HepG2 (cell line): Measurements from ENCODE around the gene SMPD1. TPM values are rescaled to one million over a fixed set of nuclear protein-coding genes. Genes with fewer than 3 reads are reported as not detected.
A peak's percentile ranks its signal among the peaks of the same experiment; 100 is the strongest.

ENCODE experiments used
- ARHGAP35 ChIP-seq: sonication (generic); formaldehyde crosslinking; IDR thresholded peaks from 2 replicates; pipeline ENCODE4 v1.9.0; 2022; ENCODE audit warnings: mild to moderate bottlenecking, inconsistent platforms, moderate library complexity, missing genetic modification reagents, borderline replicate concordance
- GABPB1 ChIP-seq: IDR thresholded peaks from 2 replicates; pipeline ENCODE4 v1.6.1; 2016; ENCODE audit warnings: mild to moderate bottlenecking, missing genetic modification reagents, moderate library complexity, missing compliant biosample characterization
- HMGXB3 ChIP-seq: sonication (generic); formaldehyde crosslinking; IDR thresholded peaks from 2 replicates; pipeline ENCODE4 v1.4.0; 2020; ENCODE audit warnings: missing genetic modification reagents, borderline replicate concordance
- HNF4A ChIP-seq: sonication (generic); formaldehyde crosslinking; IDR thresholded peaks from 2 replicates; pipeline ENCODE4 v1.4.0; 2020; ENCODE audit warnings: missing genetic modification reagents
- IRF2 ChIP-seq: IDR thresholded peaks from 2 replicates; pipeline ENCODE4 v1.6.1; 2018; ENCODE audit warnings: missing genetic modification reagents, missing compliant biosample characterization
- JUND ChIP-seq: sonication (generic); formaldehyde crosslinking; IDR thresholded peaks from 2 replicates; pipeline ENCODE4 v1.8.0; 2022; ENCODE audit warnings: mild to moderate bottlenecking, missing genetic modification reagents
- KDM5B ChIP-seq: sonication (generic); formaldehyde crosslinking; IDR thresholded peaks from 2 replicates; pipeline ENCODE4 v1.4.0; 2020; ENCODE audit warnings: missing genetic modification reagents, mild to moderate bottlenecking, borderline replicate concordance
- MIXL1 ChIP-seq: IDR thresholded peaks from 2 replicates; pipeline ENCODE4 v1.6.1; 2016
- MTA1 ChIP-seq: sonication (generic); formaldehyde crosslinking; IDR thresholded peaks from 2 replicates; pipeline ENCODE4 v1.4.0; 2020; ENCODE audit warnings: missing genetic modification reagents, mild to moderate bottlenecking, borderline replicate concordance
- MXD4 ChIP-seq: IDR thresholded peaks from 2 replicates; pipeline ENCODE4 v1.6.1; 2016; ENCODE audit warnings: mild to moderate bottlenecking, missing biosample characterization, missing genetic modification reagents
- MYC ChIP-seq: sonication (generic); formaldehyde crosslinking; IDR thresholded peaks from 2 replicates; pipeline ENCODE4 v1.9.0; 2021; ENCODE audit warnings: missing genetic modification reagents, borderline replicate concordance
- NFATC3 ChIP-seq: sonication (generic); formaldehyde crosslinking; IDR thresholded peaks from 2 replicates; pipeline ENCODE4 v1.5.1; 2020; ENCODE audit warnings: mild to moderate bottlenecking, missing genetic modification reagents
- NR2F6 ChIP-seq, 2 experiments: IDR thresholded peaks; 2 replicates each; pipeline ENCODE4 v1.6.1; 2016; ENCODE audit warnings: antibody characterized with exemption in 1 of 2, mild to moderate bottlenecking in 1 of 2
- PHB2 ChIP-seq: fragments of 450-650 bp; IDR thresholded peaks from 2 replicates; pipeline ENCODE4 v1.6.1; 2018; ENCODE audit not compliant: partially characterized antibody
- SNAI1 ChIP-seq: sonication (generic); formaldehyde crosslinking; IDR thresholded peaks from 2 replicates; pipeline ENCODE4 v1.5.0; 2020; ENCODE audit warnings: mild to moderate bottlenecking, missing genetic modification reagents, borderline replicate concordance
- SOX6 ChIP-seq, 2 experiments: fragments of 450-650 bp in 1 of 2; sonication (generic) in 1 of 2; formaldehyde crosslinking in 1 of 2; IDR thresholded peaks; 2 replicates each; pipeline versions ENCODE4 v1.4.0 to v1.6.1; 2017 to 2020; ENCODE audit warnings: antibody characterized with exemption in 1 of 2, mild to moderate bottlenecking in 1 of 2, missing genetic modification reagents in 1 of 2
- ZBTB1 ChIP-seq: sonication (generic); formaldehyde crosslinking; IDR thresholded peaks from 2 replicates; pipeline ENCODE4 v1.4.0; 2020; ENCODE audit warnings: missing genetic modification reagents, borderline replicate concordance
- ZBTB38 ChIP-seq: sonication (generic); formaldehyde crosslinking; IDR thresholded peaks from 2 replicates; pipeline ENCODE4 v1.5.1; 2020; ENCODE audit warnings: mild to moderate bottlenecking, missing genetic modification reagents
- ZNF263 ChIP-seq: sonication (generic); formaldehyde crosslinking; IDR thresholded peaks from 2 replicates; pipeline ENCODE4 v1.4.0; 2020; ENCODE audit warnings: missing genetic modification reagents
- ZNF329 ChIP-seq: sonication (generic); formaldehyde crosslinking; IDR thresholded peaks from 2 replicates; pipeline ENCODE4 v1.9.0; 2021; ENCODE audit warnings: low read depth, mild to moderate bottlenecking, missing genetic modification reagents
- ZNF343 ChIP-seq: sonication (generic); formaldehyde crosslinking; IDR thresholded peaks from 2 replicates; pipeline ENCODE4 v1.4.0; 2020; ENCODE audit warnings: mild to moderate bottlenecking, missing genetic modification reagents
- ZNF615 ChIP-seq: sonication (generic); formaldehyde crosslinking; IDR thresholded peaks from 2 replicates; pipeline ENCODE4 v1.5.0; 2020; ENCODE audit warnings: mild to moderate bottlenecking, missing genetic modification reagents, borderline replicate concordance
- ZSCAN25 ChIP-seq: sonication (generic); formaldehyde crosslinking; IDR thresholded peaks from 2 replicates; pipeline ENCODE4 v1.8.0; 2022; ENCODE audit warnings: mild to moderate bottlenecking, missing genetic modification reagents
- polyA plus RNA-seq, 8 experiments: library from polyadenylated mRNA; depleted of rRNA in 3 of 8; stranded (reverse) in 7 of 8; unstranded in 1 of 8; fragments of >200 nt; fragmentation: Illumina TruSeq in 4 of 8; extraction: Trizol in 4 of 8; gene quantifications; 2 replicates each; pipeline versions ENCODE4 v1.2.1 to v1.2.3, GENCODE V29; 2011 to 2016; ENCODE audit warnings: low read depth in 4 of 8, missing spikeins in 1 of 8, mixed read lengths in 1 of 8; ENCODE audit not compliant: insufficient read depth in 1 of 8
- total RNA-seq, 5 experiments: library from RNA; depleted of rRNA; stranded (reverse); fragments of >200 nt; fragmentation: Illumina TruSeq; extraction: Trizol; gene quantifications; 2 replicates each; pipeline ENCODE4 v1.2.3, GENCODE V29; 2016; ENCODE audit warnings: low read depth in 1 of 5
- TF ChIP-seq, protein P1 (sequence below): sonication (generic); formaldehyde crosslinking; IDR thresholded peaks from 2 replicates; pipeline ENCODE4 v1.4.0; 2020; ENCODE audit warnings: missing genetic modification reagents, borderline replicate concordance

Gene SMPD1
- total and polyA plus RNA-seq, 2 of the 13 experiments (the other 11 are each of a cell fraction or from before 2014, with no cell fraction given) = 6.3 to 8.4 TPM

DNA sequence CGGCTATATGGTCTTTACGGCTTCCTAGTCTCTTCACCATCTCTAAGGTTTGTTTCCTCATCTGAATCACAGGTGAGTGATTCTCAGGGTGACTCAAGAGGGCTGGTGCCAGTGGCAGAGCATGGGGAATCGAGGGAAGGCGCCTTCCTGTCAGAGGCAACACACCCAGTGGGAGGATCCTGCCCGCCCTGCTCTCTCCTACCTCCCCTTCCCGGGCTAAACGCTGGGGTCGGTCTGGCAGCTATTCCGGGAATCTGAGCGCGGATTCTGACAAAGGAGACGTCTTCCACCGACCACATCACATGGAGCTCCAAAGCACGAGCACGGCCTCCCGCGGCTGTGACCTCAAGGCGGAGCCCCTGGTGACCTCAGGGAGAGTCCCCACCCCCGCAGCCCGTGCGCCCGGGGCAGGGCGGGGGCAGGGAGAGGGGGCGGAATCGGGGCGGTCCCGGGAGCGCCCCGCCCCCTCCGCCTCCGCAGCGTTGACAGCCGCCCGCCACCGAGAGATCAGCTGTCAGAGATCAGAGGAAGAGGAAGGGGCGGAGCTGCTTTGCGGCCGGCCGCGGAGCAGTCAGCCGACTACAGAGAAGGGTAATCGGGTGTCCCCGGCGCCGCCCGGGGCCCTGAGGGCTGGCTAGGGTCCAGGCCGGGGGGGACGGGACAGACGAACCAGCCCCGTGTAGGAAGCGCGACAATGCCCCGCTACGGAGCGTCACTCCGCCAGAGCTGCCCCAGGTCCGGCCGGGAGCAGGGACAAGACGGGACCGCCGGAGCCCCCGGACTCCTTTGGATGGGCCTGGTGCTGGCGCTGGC lies at the start of gene SMPD1 (continued):
- no peak for TF ChIP-seq SNAI1 (CRISPR knock-in tag)
- TF ChIP-seq ZBTB1 (CRISPR knock-in tag) = no peak
- peak; percentile 47; the same call in 1 of the 2 replicates for TF ChIP-seq MXD4 (CRISPR knock-in tag)
- peak; percentile 53; the same call in 1 of the 2 replicates for TF ChIP-seq IRF2
- peak; percentile 78 for TF ChIP-seq NR2F6 (IDR thresholded peaks at IDR 0.05)
- TF ChIP-seq NR2F6 (CRISPR knock-in tag; IDR thresholded peaks at IDR 0.05) = peak; percentile 91
- TF ChIP-seq PHB2 = no peak
- TF ChIP-seq ARHGAP35 (CRISPR knock-in tag) = no peak
- no peak for TF ChIP-seq ZBTB38 (CRISPR knock-in tag)
- peak; percentile 65; the same call in 1 of the 2 replicates for TF ChIP-seq MYC (CRISPR knock-in tag)
- TF ChIP-seq SOX6 (IDR thresholded peaks at IDR 0.05) = no peak
- TF ChIP-seq SOX6 (CRISPR knock-in tag; IDR thresholded peaks at IDR 0.05) = peak; percentile 82
- no peak for TF ChIP-seq MIXL1
- no peak; the same call in 1 of the 2 replicates for TF ChIP-seq MTA1 (CRISPR knock-in tag)
- no peak for TF ChIP-seq JUND (CRISPR knock-in tag)
- TF ChIP-seq KDM5B (CRISPR knock-in tag) = peak; percentile 21; the same call in 1 of the 2 replicates
- TF ChIP-seq GABPB1 = peak; percentile 91
- no peak for TF ChIP-seq ZSCAN25 (CRISPR knock-in tag)
- TF ChIP-seq, protein P1, sequence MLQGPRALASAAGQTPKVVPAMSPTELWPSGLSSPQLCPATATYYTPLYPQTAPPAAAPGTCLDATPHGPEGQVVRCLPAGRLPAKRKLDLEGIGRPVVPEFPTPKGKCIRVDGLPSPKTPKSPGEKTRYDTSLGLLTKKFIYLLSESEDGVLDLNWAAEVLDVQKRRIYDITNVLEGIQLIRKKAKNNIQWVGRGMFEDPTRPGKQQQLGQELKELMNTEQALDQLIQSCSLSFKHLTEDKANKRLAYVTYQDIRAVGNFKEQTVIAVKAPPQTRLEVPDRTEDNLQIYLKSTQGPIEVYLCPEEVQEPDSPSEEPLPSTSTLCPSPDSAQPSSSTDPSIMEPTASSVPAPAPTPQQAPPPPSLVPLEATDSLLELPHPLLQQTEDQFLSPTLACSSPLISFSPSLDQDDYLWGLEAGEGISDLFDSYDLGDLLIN (CRISPR knock-in tag) = no peak
- TF ChIP-seq ZNF343 = peak; percentile 80
- 0 out of 2 replicates have a peak, but pooled peaks have one; percentile 25 for TF ChIP-seq ZNF329
- TF ChIP-seq ZNF263 (CRISPR knock-in tag) = 0 out of 2 replicates have a peak, but pooled peaks have one; percentile 2
- TF ChIP-seq HMGXB3 (CRISPR knock-in tag) = no peak
- TF ChIP-seq HNF4A (CRISPR knock-in tag) = 0 out of 2 replicates have a peak, but pooled peaks have one; percentile 19
- TF ChIP-seq NFATC3 (CRISPR knock-in tag) = no peak
- no peak for TF ChIP-seq ZNF615
